Osteoblast (primary cell): ENCODE measurements around the gene MACF1. TPM values are rescaled to one million over a fixed set of nuclear protein-coding genes. Genes with fewer than 3 reads are reported as not detected.

Experiments used
- DNase-seq: peaks from one replicate; pipeline ENCODE4 v3.0.0; 2011; ENCODE audit warnings: low spot score, mixed read lengths; ENCODE audit not compliant: insufficient read length; ENCODE audit errors: missing footprints
- H2AFZ ChIP-seq: 2 replicates; pipeline ENCODE4 v1.6.0; 2011; ENCODE audit warnings: mild to moderate bottlenecking, low read length
- H3K27ac ChIP-seq: 2 replicates; pipeline ENCODE4 v1.5.1; 2011; ENCODE audit warnings: mild to moderate bottlenecking, low read depth, low read length, moderate library complexity
- H3K27me3 ChIP-seq: 2 replicates; pipeline ENCODE4 v1.6.0; 2012; ENCODE audit warnings: mild to moderate bottlenecking, control low read depth, inconsistent platforms, low read length, moderate library complexity; ENCODE audit not compliant: insufficient read depth
- H3K36me3 ChIP-seq: 2 replicates; pipeline ENCODE4 v1.5.1; 2011; ENCODE audit warnings: mild to moderate bottlenecking, low read length, control low read depth, moderate library complexity; ENCODE audit not compliant: insufficient read depth
- H3K4me1 ChIP-seq: 2 replicates; pipeline ENCODE4 v1.5.1; 2011; ENCODE audit warnings: mild to moderate bottlenecking, low read length, control low read depth, moderate library complexity; ENCODE audit not compliant: insufficient read depth
- H3K4me2 ChIP-seq: 2 replicates; pipeline ENCODE4 v1.6.0; 2011; ENCODE audit warnings: mild to moderate bottlenecking, low read length; ENCODE audit not compliant: insufficient read depth
- H3K4me3 ChIP-seq: fragments of 200-600 bp; sonication (generic); 3 replicates; pipeline ENCODE4 v1.5.1; 2012; ENCODE audit warnings: mild to moderate bottlenecking, low read length, inconsistent platforms; ENCODE audit not compliant: insufficient read depth
- H3K79me2 ChIP-seq: 2 replicates; pipeline ENCODE4 v1.6.0; 2012; ENCODE audit warnings: mild to moderate bottlenecking, low read length, control low read depth, inconsistent platforms; ENCODE audit not compliant: insufficient read depth
- H3K9me3 ChIP-seq: 2 replicates; pipeline ENCODE4 v1.5.1; 2011; ENCODE audit warnings: low read depth, low read length, control low read depth
- H4K20me1 ChIP-seq: 2 replicates; pipeline ENCODE4 v1.6.0; 2012; ENCODE audit warnings: mild to moderate bottlenecking, low read length, control low read depth; ENCODE audit not compliant: insufficient read depth
- total RNA-seq: library from RNA; depleted of rRNA; stranded (reverse); fragments of >200 nt; gene quantifications from 2 replicates; pipeline ENCODE4 v1.2.3, GENCODE V29; 2012
- TF ChIP-seq, protein P1 (sequence below): IDR thresholded peaks from 2 replicates; pipeline ENCODE4 v1.5.1; 2011; ENCODE audit warnings: mild to moderate bottlenecking, low read depth, low read length, moderate library complexity; ENCODE audit errors: extremely low read depth

The MACF1 gene, protein sequence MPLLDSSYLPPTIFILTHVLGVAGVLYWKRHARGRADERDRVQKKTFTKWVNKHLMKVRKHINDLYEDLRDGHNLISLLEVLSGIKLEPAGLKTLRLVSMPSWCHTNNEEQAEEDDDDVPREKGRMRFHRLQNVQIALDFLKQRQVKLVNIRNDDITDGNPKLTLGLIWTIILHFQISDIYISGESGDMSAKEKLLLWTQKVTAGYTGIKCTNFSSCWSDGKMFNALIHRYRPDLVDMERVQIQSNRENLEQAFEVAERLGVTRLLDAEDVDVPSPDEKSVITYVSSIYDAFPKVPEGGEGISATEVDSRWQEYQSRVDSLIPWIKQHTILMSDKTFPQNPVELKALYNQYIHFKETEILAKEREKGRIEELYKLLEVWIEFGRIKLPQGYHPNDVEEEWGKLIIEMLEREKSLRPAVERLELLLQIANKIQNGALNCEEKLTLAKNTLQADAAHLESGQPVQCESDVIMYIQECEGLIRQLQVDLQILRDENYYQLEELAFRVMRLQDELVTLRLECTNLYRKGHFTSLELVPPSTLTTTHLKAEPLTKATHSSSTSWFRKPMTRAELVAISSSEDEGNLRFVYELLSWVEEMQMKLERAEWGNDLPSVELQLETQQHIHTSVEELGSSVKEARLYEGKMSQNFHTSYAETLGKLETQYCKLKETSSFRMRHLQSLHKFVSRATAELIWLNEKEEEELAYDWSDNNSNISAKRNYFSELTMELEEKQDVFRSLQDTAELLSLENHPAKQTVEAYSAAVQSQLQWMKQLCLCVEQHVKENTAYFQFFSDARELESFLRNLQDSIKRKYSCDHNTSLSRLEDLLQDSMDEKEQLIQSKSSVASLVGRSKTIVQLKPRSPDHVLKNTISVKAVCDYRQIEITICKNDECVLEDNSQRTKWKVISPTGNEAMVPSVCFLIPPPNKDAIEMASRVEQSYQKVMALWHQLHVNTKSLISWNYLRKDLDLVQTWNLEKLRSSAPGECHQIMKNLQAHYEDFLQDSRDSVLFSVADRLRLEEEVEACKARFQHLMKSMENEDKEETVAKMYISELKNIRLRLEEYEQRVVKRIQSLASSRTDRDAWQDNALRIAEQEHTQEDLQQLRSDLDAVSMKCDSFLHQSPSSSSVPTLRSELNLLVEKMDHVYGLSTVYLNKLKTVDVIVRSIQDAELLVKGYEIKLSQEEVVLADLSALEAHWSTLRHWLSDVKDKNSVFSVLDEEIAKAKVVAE (N-terminal part only)
- 377 and 424 TPM in 2 replicates for total RNA-seq

- Histone ChIP-seq H3K9me3 (no peaks in the 10 kb centered on the region), H4K20me1 (peaks cover 3% of the 10 kb centered on the region), H3K4me2 (peak within 1 kb of the TSS; percentile 91), H3K36me3 (no peaks in the 10 kb centered on the region), H2AFZ (peak within 1 kb of the TSS; percentile 53), H3K4me3 (peak within 1 kb of the TSS; percentile 72), H3K27me3 (no peaks in the 10 kb centered on the region), H3K27ac (peak within 1 kb of the TSS; percentile 90), H3K4me1 (peaks cover 31% of the 10 kb centered on the region), H3K79me2 (peaks cover 82% of the 10 kb centered on the region)
- peak; percentile 89 for DNase-seq
- TF ChIP-seq, protein P1, sequence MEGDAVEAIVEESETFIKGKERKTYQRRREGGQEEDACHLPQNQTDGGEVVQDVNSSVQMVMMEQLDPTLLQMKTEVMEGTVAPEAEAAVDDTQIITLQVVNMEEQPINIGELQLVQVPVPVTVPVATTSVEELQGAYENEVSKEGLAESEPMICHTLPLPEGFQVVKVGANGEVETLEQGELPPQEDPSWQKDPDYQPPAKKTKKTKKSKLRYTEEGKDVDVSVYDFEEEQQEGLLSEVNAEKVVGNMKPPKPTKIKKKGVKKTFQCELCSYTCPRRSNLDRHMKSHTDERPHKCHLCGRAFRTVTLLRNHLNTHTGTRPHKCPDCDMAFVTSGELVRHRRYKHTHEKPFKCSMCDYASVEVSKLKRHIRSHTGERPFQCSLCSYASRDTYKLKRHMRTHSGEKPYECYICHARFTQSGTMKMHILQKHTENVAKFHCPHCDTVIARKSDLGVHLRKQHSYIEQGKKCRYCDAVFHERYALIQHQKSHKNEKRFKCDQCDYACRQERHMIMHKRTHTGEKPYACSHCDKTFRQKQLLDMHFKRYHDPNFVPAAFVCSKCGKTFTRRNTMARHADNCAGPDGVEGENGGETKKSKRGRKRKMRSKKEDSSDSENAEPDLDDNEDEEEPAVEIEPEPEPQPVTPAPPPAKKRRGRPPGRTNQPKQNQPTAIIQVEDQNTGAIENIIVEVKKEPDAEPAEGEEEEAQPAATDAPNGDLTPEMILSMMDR, result peak; percentile 66
Observed at GRCh38 chr1:39204441-39205081, at the start of gene MACF1. TSS of gene MACF1 (plus strand) at chr1:39204695. CDS start at chr1:39205023, 328 bp downstream.

DNA sequence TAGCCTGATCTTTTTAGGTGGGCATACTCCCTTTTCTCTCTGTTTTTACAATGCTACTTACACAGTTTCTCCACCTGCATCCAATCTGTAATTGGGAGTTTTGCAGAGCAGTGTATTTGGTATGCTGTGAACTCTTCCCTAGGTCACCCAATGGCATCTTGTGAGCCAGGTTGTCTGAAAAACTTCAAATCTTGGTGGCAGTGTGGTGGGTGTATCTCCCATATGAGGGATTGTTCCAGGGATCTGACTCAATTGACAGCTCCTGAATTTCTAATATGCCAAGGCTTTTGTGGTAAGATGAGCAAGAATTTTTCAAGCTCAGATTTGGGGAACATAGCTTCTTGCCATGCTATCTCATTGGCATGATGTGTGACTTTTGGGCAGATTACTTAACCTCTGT is 47.2 kb upstream of the MACF1 start:
- Histone ChIP-seq H3K36me3 (no peaks in the 10 kb centered on the region), H3K4me2 (no peak overlapping the region), H3K27me3 (no peaks in the 10 kb centered on the region), H3K27ac (no peak overlapping the region), H3K79me2 (peaks cover 79% of the 10 kb centered on the region), H3K4me1 (peaks cover 59% of the 10 kb centered on the region), H3K4me3 (no peak overlapping the region), H2AFZ (no peak overlapping the region), H3K9me3 (no peaks in the 10 kb centered on the region), H4K20me1 (peaks cover 28% of the 10 kb centered on the region)
- TF ChIP-seq, protein P1, result no peak
- no peak for DNase-seq

- DNase-seq, result peak; percentile 13
- H3K79me2 ChIP-seq, result peaks cover 77% of the 10 kb centered on the region
- H3K36me3 ChIP-seq, result no peaks in the 10 kb centered on the region
- TF ChIP-seq, protein P1, result no peak
- H3K4me2 ChIP-seq, result peak overlapping the region; percentile 68
- H3K4me1 ChIP-seq, result peaks cover 59% of the 10 kb centered on the region
- peak overlapping the region; percentile 2 for H2AFZ ChIP-seq
- no peaks in the 10 kb centered on the region for H3K9me3 ChIP-seq
- H3K4me3 ChIP-seq, result peak overlapping the region; percentile 39
- H4K20me1 ChIP-seq, result peaks cover 22% of the 10 kb centered on the region
- H3K27me3 ChIP-seq, result no peaks in the 10 kb centered on the region
- H3K27ac ChIP-seq, result peak overlapping the region; percentile 65
Observed at GRCh38 chr1:39158327-39159086, 46.0 kb upstream of the MACF1 start.
